Left colon (tissue), 2 donors: ENCODE data around the gene TBX5. TPM values are rescaled to one million over a fixed set of nuclear protein-coding genes. Genes with fewer than 3 reads are reported as not detected.

Source experiments
- ATAC-seq: fragments of 200-7000 bp; cut with Tn5 transposase; one replicate; pipeline ENCODE4 v1.9.1; 2020; ENCODE audit warnings: mild to moderate bottlenecking, moderate library complexity
- DNase-seq, 2 donors: peaks; one replicate each; pipeline ENCODE4 v3.0.0-alpha.2; 2020
- intact Hi-C, 2 donors: fragments of 100-400 bp; cut with DNase I in 1 of 2; cut with micrococcal nuclease in 1 of 2; formaldehyde crosslinking; loops; one replicate each; pipeline versions ENCODE4 v1.11.2 to v1.14.0; 2022; cut with DNase I, micrococcal nuclease
- total RNA-seq, 2 donors: library from RNA; stranded (reverse); fragmentation: NEBNext Ultra II Directional; extraction: Animal tissue kit (Norgen Biotek cat#: 25700); gene quantifications; one replicate each; pipeline ENCODE4 v1.2.1, GENCODE V29; 2021
- donor health status: DM: no; HTN: no; CAD: no.
- donor health status: DM: yes; HTN: yes; CAD: no.

The TBX5 gene
- total RNA-seq, 2 donors from 2014 or later: not detected

GRCh38 chr12:114438635-114439256, 32.8 kb upstream of the TBX5 start:
- no peak for ATAC-seq
- intact Hi-C loops: no loop called here
- no peak for DNase-seq

GRCh38 chr12:114434341-114434740, 28.4 kb upstream of the TBX5 start:
- no peak for ATAC-seq
- intact Hi-C loops: no loop called here
- no peak for DNase-seq

- intact Hi-C loops: no loop called here
- DNase-seq (no peak), ATAC-seq (no peak)
Observed at GRCh38 chr12:114431902-114432301, 26.0 kb upstream of the TBX5 start.

GRCh38 chr12:114430306-114430705, 24.4 kb upstream of the TBX5 start:
- intact Hi-C loops: no loop called here
- DNase-seq (no peak), ATAC-seq (no peak)

- intact Hi-C loops: no loop called here
- ATAC-seq (no peak), DNase-seq (no peak)
Observed at GRCh38 chr12:114425031-114425626, 19.2 kb upstream of the TBX5 start.

GRCh38 chr12:114420944-114421335, 15.0 kb upstream of the TBX5 start:
- no peak for ATAC-seq
- no peak for DNase-seq
- intact Hi-C loops: no loop called here

GRCh38 chr12:114420182-114420943, 14.4 kb upstream of the TBX5 start:
- no peak for DNase-seq
- ATAC-seq: no peak
- intact Hi-C loops: no loop called here

- ATAC-seq (no peak), DNase-seq (no peak)
- intact Hi-C loops: no loop called here
Observed at GRCh38 chr12:114416028-114416427, 10.1 kb upstream of the TBX5 start.

GRCh38 chr12:114415525-114415868, 9.6 kb upstream of the TBX5 start:
- intact Hi-C loops: no loop called here
- no peak for ATAC-seq
- no peak for DNase-seq

- intact Hi-C loops: no loop called here
- DNase-seq (no peak), ATAC-seq (no peak)
Observed at GRCh38 chr12:114414866-114415524, 9.1 kb upstream of the TBX5 start.

GRCh38 chr12:114414031-114414865, 8.3 kb upstream of the TBX5 start:
- intact Hi-C loops: no loop called here
- DNase-seq (no peak), ATAC-seq (no peak)

- intact Hi-C loops: no loop called here
- no peak for DNase-seq
- no peak for ATAC-seq
Observed at GRCh38 chr12:114412825-114413749, 7.1 kb upstream of the TBX5 start.

- DNase-seq: no peak
- intact Hi-C loops: no loop called here
- ATAC-seq: no peak
Observed at GRCh38 chr12:114412307-114412706, 6.4 kb upstream of the TBX5 start.

GRCh38 chr12:114411071-114411837, 5.3 kb upstream of the TBX5 start:
- DNase-seq: no peak
- intact Hi-C loops: no loop called here
- ATAC-seq: no peak

GRCh38 chr12:114409852-114410600, 4.1 kb upstream of the TBX5 start:
- no peak for ATAC-seq
- intact Hi-C loops: no loop called here

GRCh38 chr12:114408886-114409851, 3.2 kb upstream of the TBX5 start:
- intact Hi-C loops: no loop called here
- ATAC-seq (no peak), DNase-seq (no peak)

More at GRCh38 chr12:114409852-114410600, 4.1 kb upstream of the TBX5 start:
- no peak for DNase-seq
